K562 (cell line): ENCODE data around the gene MCEMP1.
"Not testable (repeated sequence)": the region's sequence is repeated elsewhere in the genome, so short reads cannot be mapped to it uniquely, and the experiment has no call there.

Source experiments
- BMI1 ChIP-seq: fragments of 150-350 bp; IDR thresholded peaks from 2 replicates; pipeline ENCODE4 v1.6.1; 2014; ENCODE audit warnings: low read length
- CBX1 ChIP-seq: sonication (generic); IDR thresholded peaks from 2 replicates; pipeline ENCODE4 v1.6.1; 2016; ENCODE audit warnings: antibody characterized with exemption, low read depth, mild to moderate bottlenecking
- FOXP4 ChIP-seq: sonication (generic); formaldehyde crosslinking; IDR thresholded peaks from 2 replicates; pipeline ENCODE4 v1.8.0; 2022; ENCODE audit warnings: mild to moderate bottlenecking, missing genetic modification reagents, borderline replicate concordance
- SAFB ChIP-seq: fragments of 200-400 bp; formaldehyde crosslinking; IDR thresholded peaks from 2 replicates; pipeline ENCODE4 v1.6.1; 2017; ENCODE audit warnings: low read depth, low read length, borderline replicate concordance
- SETDB1 ChIP-seq: IDR thresholded peaks from one replicate; pipeline ENCODE4 v1.6.1; 2012; ENCODE audit warnings: low read length, control low read depth, inconsistent platforms
- SNRNP70 ChIP-seq: fragments of 200-400 bp; formaldehyde crosslinking; optimal IDR thresholded peaks from 2 replicates; pipeline ENCODE3; 2017; ENCODE audit warnings: low read depth, low read length
- TBP ChIP-seq: optimal IDR thresholded peaks from 2 replicates; pipeline ENCODE3; 2011; ENCODE audit warnings: low read depth, low read length, improper control_type of control experiment
- TF ChIP-seq, protein P1 (sequence below), 3 experiments: IDR thresholded peaks in 2 of 3; conservative IDR thresholded peaks in 1 of 3; 2 replicates each; pipeline ENCODE4 v1.5.1; 2011 to 2012; ENCODE audit warnings: low read length in 3 of 3, mild to moderate bottlenecking in 3 of 3, control low read depth in 2 of 3, improper control_type of control experiment in 1 of 3, inconsistent platforms in 1 of 3, low read depth in 1 of 3, mixed read lengths in 1 of 3, moderate library complexity in 1 of 3; ENCODE audit not compliant: insufficient read depth in 2 of 3

- not testable (repeated sequence) for TF ChIP-seq CBX1; SAFB; SNRNP70; FOXP4 (CRISPR knock-in tag); TBP; BMI1; SETDB1
- TF ChIP-seq, protein P1, sequence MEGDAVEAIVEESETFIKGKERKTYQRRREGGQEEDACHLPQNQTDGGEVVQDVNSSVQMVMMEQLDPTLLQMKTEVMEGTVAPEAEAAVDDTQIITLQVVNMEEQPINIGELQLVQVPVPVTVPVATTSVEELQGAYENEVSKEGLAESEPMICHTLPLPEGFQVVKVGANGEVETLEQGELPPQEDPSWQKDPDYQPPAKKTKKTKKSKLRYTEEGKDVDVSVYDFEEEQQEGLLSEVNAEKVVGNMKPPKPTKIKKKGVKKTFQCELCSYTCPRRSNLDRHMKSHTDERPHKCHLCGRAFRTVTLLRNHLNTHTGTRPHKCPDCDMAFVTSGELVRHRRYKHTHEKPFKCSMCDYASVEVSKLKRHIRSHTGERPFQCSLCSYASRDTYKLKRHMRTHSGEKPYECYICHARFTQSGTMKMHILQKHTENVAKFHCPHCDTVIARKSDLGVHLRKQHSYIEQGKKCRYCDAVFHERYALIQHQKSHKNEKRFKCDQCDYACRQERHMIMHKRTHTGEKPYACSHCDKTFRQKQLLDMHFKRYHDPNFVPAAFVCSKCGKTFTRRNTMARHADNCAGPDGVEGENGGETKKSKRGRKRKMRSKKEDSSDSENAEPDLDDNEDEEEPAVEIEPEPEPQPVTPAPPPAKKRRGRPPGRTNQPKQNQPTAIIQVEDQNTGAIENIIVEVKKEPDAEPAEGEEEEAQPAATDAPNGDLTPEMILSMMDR (IDR thresholded peaks at IDR 0.05 in 2 of 3, conservative IDR thresholded peaks at IDR 0.05 in 1 of 3; ENCODE audit: insufficient read depth in 2 of 3, low read depth in 1 of 3, low read length in 3 of 3) = not testable (repeated sequence)
Measured at GRCh38 chr19:7643629-7644549, 33.0 kb upstream of the MCEMP1 start.
